Muscle of back (tissue), 11 donors: ENCODE results near the gene TBC1D10A. TPM values are rescaled to one million over a fixed set of nuclear protein-coding genes. Genes with fewer than 3 reads are reported as not detected.

Source experiments
- DNase-seq, 3 donors: peaks; one replicate each; pipeline versions ENCODE4 v3.0.0 to v3.0.0-alpha.2; 2013
- polyA plus RNA-seq, 10 donors: library from polyadenylated mRNA; unstranded; fragments of 120-200 nt; gene quantifications; one replicate each; pipeline ENCODE4 v1.2.1, GENCODE V29; 2013; ENCODE audit not compliant: insufficient read length in 10 of 10

TBC1D10A gene
- polyA plus RNA-seq, 10 donors = 5.0 to 9.5 (median 7.0) TPM

GRCh38 chr22:30248484-30248883, 78.3 kb downstream of the TBC1D10A start:
- no peak for DNase-seq

- DNase-seq = no peak
Observed at GRCh38 chr22:30247974-30248373, 78.8 kb downstream of the TBC1D10A start.

- DNase-seq = no peak
Observed at GRCh38 chr22:30247561-30247960, 79.2 kb downstream of the TBC1D10A start.

GRCh38 chr22:30246814-30247376, 79.8 kb downstream of the TBC1D10A start:
- DNase-seq = no peak

GRCh38 chr22:30245985-30246813, 80.5 kb downstream of the TBC1D10A start, which contains the start of gene LIF:
Gene LIF, minus strand, starts transcription at chr22:30246759. Its CDS starts 64 bp downstream, at chr22:30246695.
- DNase-seq = peak in 2 of 3 donors; percentile 46 to 76

DNA sequence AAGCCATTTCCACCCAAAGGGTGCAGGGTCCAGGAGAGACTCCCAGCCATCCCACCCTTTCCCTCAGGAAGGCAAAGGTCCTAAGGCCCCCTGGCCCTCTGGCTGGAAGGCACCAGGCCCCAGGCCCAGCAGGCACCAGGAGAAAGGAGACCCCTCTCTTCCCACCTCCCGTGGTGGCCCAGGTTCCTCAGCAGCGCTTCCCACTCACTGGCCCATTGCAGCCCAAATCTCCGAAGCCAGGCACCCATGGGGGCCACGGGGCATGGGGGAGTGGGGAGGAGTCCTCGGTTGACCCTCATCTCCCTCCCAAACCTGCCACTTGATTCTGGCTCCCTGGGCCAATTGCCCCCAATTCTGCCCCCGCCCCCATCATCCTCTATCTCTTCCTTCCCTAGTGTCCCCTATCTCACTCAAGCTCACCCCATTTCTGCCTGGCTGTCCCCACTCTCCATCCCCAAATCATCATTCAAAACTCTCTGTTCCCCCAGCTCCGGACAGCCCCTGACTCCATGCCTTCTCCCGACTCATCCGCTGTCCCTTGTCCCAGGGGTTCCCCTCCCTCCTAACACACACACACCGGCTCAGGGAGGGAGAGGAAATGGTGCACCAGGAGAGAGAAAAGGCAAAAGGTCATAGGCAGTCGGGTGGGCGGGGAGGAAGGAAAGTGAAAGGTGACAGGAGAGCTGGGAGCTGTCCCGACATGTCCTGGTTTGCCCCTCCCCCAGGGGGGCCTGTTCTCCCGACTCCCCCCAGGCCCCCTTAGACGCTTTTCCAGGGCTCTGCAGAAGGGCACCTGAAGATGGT, 81.4 kb downstream of the TBC1D10A start:
- no peak for DNase-seq

DNA sequence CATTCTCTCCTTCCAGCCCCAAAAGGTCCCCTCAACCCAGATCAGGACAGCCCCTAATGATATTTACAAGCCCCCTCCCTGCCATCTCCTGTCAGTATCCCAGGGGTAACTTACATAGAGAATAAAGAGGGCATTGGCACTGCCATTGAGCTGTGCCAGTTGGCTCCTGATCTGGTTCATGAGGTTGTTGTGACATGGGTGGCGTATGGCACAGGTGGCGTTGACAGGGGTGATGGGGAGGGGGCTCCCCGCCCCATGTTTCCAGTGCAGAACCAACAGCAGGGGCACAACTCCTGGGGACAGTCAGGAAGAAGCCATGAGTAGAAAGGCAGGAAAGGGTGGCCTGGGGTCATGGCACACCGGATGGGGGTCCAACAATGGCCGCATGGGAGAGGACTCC, 82.1 kb downstream of the TBC1D10A start:
- no peak for DNase-seq

DNA sequence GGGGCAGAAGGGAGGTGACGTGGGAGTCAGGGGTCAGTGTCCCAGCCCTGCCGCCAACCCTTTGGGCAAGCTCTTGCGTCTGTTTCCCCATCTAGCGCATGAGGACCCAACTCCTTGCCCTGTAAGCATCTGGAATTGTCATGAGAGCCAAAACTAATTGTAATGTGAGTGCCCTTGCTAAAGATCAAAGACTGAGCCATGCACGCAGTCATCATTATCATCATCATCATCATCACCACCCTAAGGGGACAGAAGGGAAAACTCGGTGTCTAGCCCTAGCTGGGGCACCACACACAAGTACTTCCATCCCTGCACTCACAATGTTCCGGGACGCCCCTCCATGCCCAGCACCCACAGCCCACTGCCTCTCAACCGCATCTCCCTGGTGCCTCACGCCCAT, 82.7 kb downstream of the TBC1D10A start:
- DNase-seq = no peak

DNA sequence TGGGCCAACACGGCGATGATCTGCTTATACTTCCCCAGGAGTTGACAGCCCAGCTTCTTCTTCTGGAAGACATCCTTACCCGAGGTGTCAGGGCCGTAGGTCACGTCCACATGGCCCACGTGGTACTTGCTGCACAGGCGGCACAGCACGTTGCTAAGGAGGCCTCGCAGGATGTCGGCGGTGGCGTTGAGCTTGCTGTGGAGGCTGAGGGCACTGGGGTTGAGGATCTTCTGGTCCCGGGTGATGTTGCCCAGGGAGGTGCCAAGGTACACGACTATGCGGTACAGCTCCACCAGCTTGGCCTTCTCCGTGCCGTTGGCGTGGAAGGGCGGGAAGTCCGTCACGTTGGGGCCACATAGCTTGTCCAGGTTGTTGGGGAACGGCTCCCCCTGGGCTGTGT, 83.1 kb downstream of the TBC1D10A start:
- no peak for DNase-seq

Other genes starting within 250 kb of the TBC1D10A start
- gene HORMAD2, start 246.5 kb downstream of the TBC1D10A start, polyA plus RNA-seq = under 1 TPM in 1 of 10 donors, not detected in 9; 0.15 TPM
- gene LIF, start 80.2 kb downstream of the TBC1D10A start, polyA plus RNA-seq = 1 to 10 TPM in 3 of 10 donors, under 1 TPM in 7; 0.62 to 1.5 (median 0.80) TPM
- under 1 TPM; 0.17 to 0.43 (median 0.29) TPM for gene OSM, start 60.1 kb downstream of the TBC1D10A start, polyA plus RNA-seq
- 1 to 10 TPM; 2.1 to 6.3 (median 3.8) TPM for gene CASTOR1, start 37.4 kb downstream of the TBC1D10A start, polyA plus RNA-seq
- gene SF3A1, start 30.0 kb upstream of the TBC1D10A start, polyA plus RNA-seq = 10 to 100 TPM; 63.8 to 95.9 (median 73.0) TPM
- gene CCDC157, start 30.1 kb upstream of the TBC1D10A start, polyA plus RNA-seq = 1 to 10 TPM in 8 of 10 donors, under 1 TPM in 2; 0.80 to 1.9 (median 1.3) TPM
- 10 to 100 TPM in 9 of 10 donors, 1 to 10 TPM in 1; 8.8 to 15.6 (median 11.1) TPM for gene RNF215, start 60.5 kb upstream of the TBC1D10A start, polyA plus RNA-seq
- 1 to 10 TPM; 1.2 to 2.8 (median 2.0) TPM for gene SEC14L2, start 70.1 kb upstream of the TBC1D10A start, polyA plus RNA-seq
- gene MTFP1, start 98.8 kb upstream of the TBC1D10A start, polyA plus RNA-seq = 1 to 10 TPM; 4.1 to 8.5 (median 5.6) TPM
- gene SEC14L3, start 145.1 kb upstream of the TBC1D10A start, polyA plus RNA-seq = under 1 TPM in 2 of 10 donors, not detected in 8; 0.08 to 0.10 TPM
- under 1 TPM in 9 of 10 donors, not detected in 1; 0.08 to 0.29 (median 0.18) TPM for gene SEC14L4, start 178.8 kb upstream of the TBC1D10A start, polyA plus RNA-seq
- under 1 TPM; 0.18 to 0.94 (median 0.26) TPM for gene SEC14L6, start 219.8 kb upstream of the TBC1D10A start, polyA plus RNA-seq
- 1 to 10 TPM; 3.1 to 7.6 (median 6.4) TPM for gene GAL3ST1, start 247.7 kb upstream of the TBC1D10A start, polyA plus RNA-seq